Measurements from ENCODE around the gene CBY3. TPM values are rescaled to one million over a fixed set of nuclear protein-coding genes. Genes with fewer than 3 reads are reported as not detected.

CBY3 gene
- total and polyA plus RNA-seq, 2 donors (not counting 1 experiment from before 2014, with no cell fraction given): 0.13 to 0.37 TPM

- Mint-ChIP-seq H3K4me1 (no peaks in the 10 kb centered on the region), H3K9me3 (ENCODE audit: insufficient read depth) (no peaks in the 10 kb centered on the region), H3K4me3 (no peak overlapping the region), H3K27ac (no peak overlapping the region), H3K27me3 (no peaks in the 10 kb centered on the region)
- Histone ChIP-seq H3K27me3 (replicated peaks in 1 of 4; ENCODE audit: control extremely low read depth in 1 of 4, control insufficient read depth in 3 of 4, insufficient read depth in 4 of 4, low read length in 3 of 4) (no peaks in the 10 kb centered on the region), H4K20me1 (ENCODE audit: control insufficient read depth, insufficient read depth, low read length, poor library complexity, severe bottlenecking) (no peaks in the 10 kb centered on the region), H3K36me3 (replicated peaks in 1 of 2; ENCODE audit: control extremely low read depth in 1 of 2, control insufficient read depth in 1 of 2, extremely low read depth in 1 of 2, insufficient read depth in 2 of 2, low read length in 1 of 2) (peaks cover 3 to 77% of the 10 kb centered on the region in 2 experiments), H3K4me1 (ENCODE audit: control insufficient read depth in 2 of 2, insufficient read depth in 2 of 2, low read length in 2 of 2) (no peaks in the 10 kb centered on the region), H3K79me2 (ENCODE audit: control insufficient read depth, insufficient read depth, low read length) (peaks cover 19% of the 10 kb centered on the region), H3K4me3 (ENCODE audit: control extremely low read depth in 1 of 5, extremely low read depth in 1 of 5, insufficient read depth in 1 of 5, low read depth in 2 of 5, low read length in 4 of 5) (no peak overlapping the region), H3K9ac (ENCODE audit: low read length) (no peak overlapping the region), H3K27ac (ENCODE audit: low read length in 2 of 2) (no peak overlapping the region), H2AFZ (ENCODE audit: insufficient read depth, low read depth, low read length, poor library complexity, severe bottlenecking) (no peak overlapping the region), H3K4me2 (replicated peaks; ENCODE audit: low read depth, low read length, poor library complexity, severe bottlenecking) (no peak overlapping the region), H3K9me3 (ENCODE audit: control extremely low read depth in 1 of 3, control insufficient read depth in 2 of 3, insufficient read depth in 1 of 3, low read length in 2 of 3) (no peaks in the 10 kb centered on the region)
- DNase-seq: no peak
- CTCF ChIA-PET: interaction anchor here (1.8 kb wide), 1 partner anchor 42 kb away, joined by 6 read pairs; no protein-coding TSS in a partner anchor
- WGBS (ENCODE audit: insufficient coverage): 100% methylated on average over 1 of the region's 2 CpGs
- ATAC-seq (ENCODE audit: low read depth): no peak
- TF ChIP-seq EZH2 (IDR thresholded peaks at IDR 0.05; ENCODE audit: borderline replicate concordance, insufficient read depth, low read depth, low read length, poor library complexity, severe bottlenecking): no peak
- TF ChIP-seq, protein P1, sequence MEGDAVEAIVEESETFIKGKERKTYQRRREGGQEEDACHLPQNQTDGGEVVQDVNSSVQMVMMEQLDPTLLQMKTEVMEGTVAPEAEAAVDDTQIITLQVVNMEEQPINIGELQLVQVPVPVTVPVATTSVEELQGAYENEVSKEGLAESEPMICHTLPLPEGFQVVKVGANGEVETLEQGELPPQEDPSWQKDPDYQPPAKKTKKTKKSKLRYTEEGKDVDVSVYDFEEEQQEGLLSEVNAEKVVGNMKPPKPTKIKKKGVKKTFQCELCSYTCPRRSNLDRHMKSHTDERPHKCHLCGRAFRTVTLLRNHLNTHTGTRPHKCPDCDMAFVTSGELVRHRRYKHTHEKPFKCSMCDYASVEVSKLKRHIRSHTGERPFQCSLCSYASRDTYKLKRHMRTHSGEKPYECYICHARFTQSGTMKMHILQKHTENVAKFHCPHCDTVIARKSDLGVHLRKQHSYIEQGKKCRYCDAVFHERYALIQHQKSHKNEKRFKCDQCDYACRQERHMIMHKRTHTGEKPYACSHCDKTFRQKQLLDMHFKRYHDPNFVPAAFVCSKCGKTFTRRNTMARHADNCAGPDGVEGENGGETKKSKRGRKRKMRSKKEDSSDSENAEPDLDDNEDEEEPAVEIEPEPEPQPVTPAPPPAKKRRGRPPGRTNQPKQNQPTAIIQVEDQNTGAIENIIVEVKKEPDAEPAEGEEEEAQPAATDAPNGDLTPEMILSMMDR (IDR thresholded peaks at IDR 0.05): no peak
- POLR2A ChIA-PET: no interaction called here
- intact Hi-C loops (cut with micrococcal nuclease): no loop called here
Measured at GRCh38 chr5:179720222-179720621, 39.4 kb upstream of the CBY3 start.

- no peak for DNase-seq
- no peak overlapping the region for H3K27ac Mint-ChIP-seq
- Histone ChIP-seq H3K79me2 (ENCODE audit: control insufficient read depth, insufficient read depth, low read length) (peaks cover 24% of the 10 kb centered on the region), H3K4me3 (ENCODE audit: control extremely low read depth in 1 of 5, extremely low read depth in 1 of 5, insufficient read depth in 1 of 5, low read depth in 2 of 5, low read length in 4 of 5) (no peak overlapping the region), H3K27ac (ENCODE audit: low read length in 2 of 2) (no peak overlapping the region), H3K4me2 (replicated peaks; ENCODE audit: low read depth, low read length, poor library complexity, severe bottlenecking) (no peak overlapping the region), H3K27me3 (replicated peaks in 1 of 4; ENCODE audit: control extremely low read depth in 1 of 4, control insufficient read depth in 3 of 4, insufficient read depth in 4 of 4, low read length in 3 of 4) (no peaks in the 10 kb centered on the region), H4K20me1 (ENCODE audit: control insufficient read depth, insufficient read depth, low read length, poor library complexity, severe bottlenecking) (no peaks in the 10 kb centered on the region), H2AFZ (ENCODE audit: insufficient read depth, low read depth, low read length, poor library complexity, severe bottlenecking) (no peak overlapping the region), H3K9me3 (ENCODE audit: control extremely low read depth in 1 of 3, control insufficient read depth in 2 of 3, insufficient read depth in 1 of 3, low read length in 2 of 3) (no peaks in the 10 kb centered on the region), H3K9ac (ENCODE audit: low read length) (no peak overlapping the region), H3K4me1 (ENCODE audit: control insufficient read depth in 2 of 2, insufficient read depth in 2 of 2, low read length in 2 of 2) (no peaks in the 10 kb centered on the region), H3K36me3 (replicated peaks in 1 of 2; ENCODE audit: control extremely low read depth in 1 of 2, control insufficient read depth in 1 of 2, extremely low read depth in 1 of 2, insufficient read depth in 2 of 2, low read length in 1 of 2) (peaks cover 3 to 63% of the 10 kb centered on the region in 2 experiments)
- no peaks in the 10 kb centered on the region for H3K27me3 Mint-ChIP-seq
- ChIA-PET CTCF (no interaction called here), POLR2A (no interaction called here)
- no peak for ATAC-seq (ENCODE audit: low read depth)
- intact Hi-C loops (cut with micrococcal nuclease): no loop called here
- no peaks in the 10 kb centered on the region for H3K4me1 Mint-ChIP-seq
- H3K4me3 Mint-ChIP-seq: no peak overlapping the region
- no CpG with 5 or more reads among the region's 1 CpG for WGBS (ENCODE audit: insufficient coverage)
- TF ChIP-seq, protein P1 (IDR thresholded peaks at IDR 0.05): no peak
- no peak for TF ChIP-seq EZH2 (IDR thresholded peaks at IDR 0.05; ENCODE audit: borderline replicate concordance, insufficient read depth, low read depth, low read length, poor library complexity, severe bottlenecking)
- no peaks in the 10 kb centered on the region for H3K9me3 Mint-ChIP-seq (ENCODE audit: insufficient read depth)
Measured at GRCh38 chr5:179716286-179716685, 35.5 kb upstream of the CBY3 start.
